H1 (cell line): ENCODE measurements around the gene SCUBE2. TPM values are rescaled to one million over a fixed set of nuclear protein-coding genes. Genes with fewer than 3 reads are reported as not detected.

Experiments used
- CTCF ChIA-PET: fragments of 300-600 bp; sonication (Branson Sonifier 250); formaldehyde crosslinking; loops from one replicate; lab custom pipeline; 2021; ENCODE audit not compliant: partially characterized antibody; lab: Charles Lee
- POLR2A ChIA-PET: fragments of 300-600 bp; sonication (Branson Sonifier 250); formaldehyde crosslinking; loops from one replicate; lab custom pipeline; 2021; ENCODE audit warnings: inconsistent platforms; ENCODE audit not compliant: partially characterized antibody; lab: Charles Lee
- DNase-seq, 2 experiments: peaks; one replicate each; pipeline versions ENCODE4 v3.0.0 to v3.0.0-alpha.2; 2010 to 2022; ENCODE audit warnings: low spot score in 2 of 2, low read depth in 1 of 2, mixed read lengths in 1 of 2
- FAIRE-seq: peaks from 2 replicates; lab custom pipeline; 2011; peaks lifted over from hg19 to GRCh38; lab: Jason Lieb, UNC
- H2AFZ ChIP-seq: 2 replicates; pipeline ENCODE4 v1.8.1; 2012; ENCODE audit warnings: low read length, inconsistent platforms
- H2AK5ac ChIP-seq: 2 replicates; pipeline ENCODE4 v1.6.1; 2013; ENCODE audit warnings: low read depth, low read length
- H2BK120ac ChIP-seq: replicated peaks from 2 replicates; pipeline ENCODE3; 2013; ENCODE audit warnings: low read depth, low read length, inconsistent platforms
- H2BK12ac ChIP-seq: 2 replicates; pipeline ENCODE4 v1.6.1; 2013; ENCODE audit warnings: low read depth, low read length
- H2BK15ac ChIP-seq: 2 replicates; pipeline ENCODE4 v1.6.1; 2013; ENCODE audit warnings: low read length
- H2BK20ac ChIP-seq: 2 replicates; pipeline ENCODE4 v1.6.1; 2013; ENCODE audit warnings: low read length
- H2BK5ac ChIP-seq: 2 replicates; pipeline ENCODE4 v1.6.1; 2013; ENCODE audit warnings: low read depth, low read length
- H3K14ac ChIP-seq: 2 replicates; pipeline ENCODE4 v1.6.1; 2013; ENCODE audit warnings: inconsistent platforms; ENCODE audit not compliant: insufficient read length
- H3K18ac ChIP-seq: 2 replicates; pipeline ENCODE4 v1.6.1; 2013; ENCODE audit warnings: low read length; ENCODE audit errors: extremely low read depth
- H3K23ac ChIP-seq: 2 replicates; pipeline ENCODE4 v1.6.1; 2013; ENCODE audit warnings: inconsistent platforms; ENCODE audit not compliant: insufficient read length
- H3K23me2 ChIP-seq: 2 replicates; pipeline ENCODE4 v1.6.1; 2013; ENCODE audit warnings: low read depth, low read length
- H3K27ac ChIP-seq: 2 replicates; pipeline ENCODE4 v1.6.1; 2011; ENCODE audit warnings: low read depth, low read length, inconsistent platforms
- H3K27me3 ChIP-seq, 4 experiments: replicated peaks in 1 of 4; 1 replicate in 1 of 4; 2 replicates in 3 of 4; pipeline versions ENCODE4 v1.6.1 to v1.8.1; 2011 to 2013; ENCODE audit warnings: low read length in 3 of 4, mild to moderate bottlenecking in 3 of 4, inconsistent platforms in 2 of 4, mixed read lengths in 2 of 4, moderate library complexity in 1 of 4; ENCODE audit not compliant: control insufficient read depth in 3 of 4, insufficient read depth in 3 of 4; ENCODE audit errors: extremely low read depth in 1 of 4
- H3K36me3 ChIP-seq, 4 experiments: 2 replicates each; pipeline versions ENCODE4 v1.6.1 to v1.8.1; 2011 to 2013; ENCODE audit warnings: mild to moderate bottlenecking in 4 of 4, low read length in 3 of 4, moderate library complexity in 2 of 4, control low read depth in 1 of 4, inconsistent platforms in 1 of 4; ENCODE audit not compliant: insufficient read depth in 4 of 4, control insufficient read depth in 2 of 4
- H3K4ac ChIP-seq: replicated peaks from 2 replicates; pipeline ENCODE3; 2013; ENCODE audit warnings: low read length, low read depth, mixed read lengths, inconsistent platforms; ENCODE audit not compliant: insufficient read length
- H3K4me1 ChIP-seq, 4 experiments: replicated peaks in 1 of 4; 1 replicate in 1 of 4; 2 replicates in 3 of 4; pipeline versions ENCODE4 v1.6.1 to v1.8.1; 2011 to 2013; ENCODE audit warnings: low read length in 3 of 4, inconsistent platforms in 2 of 4, mixed read lengths in 1 of 4; ENCODE audit not compliant: insufficient read depth in 4 of 4, control insufficient read depth in 3 of 4
- H3K4me2 ChIP-seq, 2 experiments: 2 replicates each; pipeline versions ENCODE4 v1.6.1 to v1.8.1; 2011 to 2013; ENCODE audit warnings: low read depth in 2 of 2, low read length in 2 of 2, control low read depth in 1 of 2, inconsistent platforms in 1 of 2, mild to moderate bottlenecking in 1 of 2; ENCODE audit not compliant: insufficient read depth in 1 of 2
- H3K4me3 ChIP-seq, 4 experiments: fragments of 200-600, 300-600 bp in 1 of 4; sonication (generic), shearing (Covaris generic), sonication (Bioruptor Twin) in 1 of 4; 2 replicates each; pipeline versions ENCODE4 v1.5.1 to v1.8.1; 2011 to 2016; ENCODE audit warnings: low read length in 4 of 4, low read depth in 3 of 4, control low read depth in 2 of 4, inconsistent platforms in 2 of 4, mild to moderate bottlenecking in 2 of 4, mixed read lengths in 1 of 4, moderate library complexity in 1 of 4; ENCODE audit not compliant: insufficient read depth in 2 of 4; ENCODE audit errors: extremely low read depth in 1 of 4
- H3K56ac ChIP-seq: replicated peaks from 2 replicates; pipeline ENCODE3; 2013; ENCODE audit warnings: low read depth, mild to moderate bottlenecking, mixed read lengths, low read length, inconsistent platforms; ENCODE audit not compliant: insufficient read length
- H3K79me1 ChIP-seq: 2 replicates; pipeline ENCODE4 v1.6.1; 2013; ENCODE audit warnings: low read depth, low read length, control low read depth
- H3K79me2 ChIP-seq, 2 experiments: 2 replicates each; pipeline versions ENCODE4 v1.6.1 to v1.8.1; 2012 to 2013; ENCODE audit warnings: low read length in 2 of 2, mild to moderate bottlenecking in 2 of 2, inconsistent platforms in 1 of 2; ENCODE audit not compliant: insufficient read depth in 2 of 2, control insufficient read depth in 1 of 2
- H3K9ac ChIP-seq, 4 experiments: replicated peaks in 1 of 4; 1 replicate in 1 of 4; 2 replicates in 3 of 4; pipeline versions ENCODE4 v1.6.1 to v1.8.1; 2011 to 2013; ENCODE audit warnings: low read depth in 3 of 4, low read length in 3 of 4, control low read depth in 2 of 4, mild to moderate bottlenecking in 2 of 4, moderate library complexity in 2 of 4, inconsistent platforms in 1 of 4; ENCODE audit errors: extremely low read depth in 1 of 4
- H3K9me3 ChIP-seq, 2 experiments: 2 replicates each; pipeline versions ENCODE4 v1.6.1 to v1.8.1; 2012 to 2013; ENCODE audit warnings: mild to moderate bottlenecking in 2 of 2, moderate library complexity in 2 of 2, control low read depth in 1 of 2, inconsistent platforms in 1 of 2, low read depth in 1 of 2, low read length in 1 of 2, mixed read lengths in 1 of 2; ENCODE audit not compliant: insufficient read depth in 2 of 2
- H4K20me1 ChIP-seq, 2 experiments: replicated peaks in 1 of 2; 2 replicates each; pipeline versions ENCODE3 to v1.8.1; 2011 to 2013; ENCODE audit warnings: inconsistent platforms in 2 of 2, low read length in 2 of 2, mild to moderate bottlenecking in 1 of 2; ENCODE audit not compliant: insufficient read depth in 2 of 2, control insufficient read depth in 1 of 2
- H4K5ac ChIP-seq: 2 replicates; pipeline ENCODE4 v1.6.1; 2013; ENCODE audit warnings: low read length, low read depth, mixed read lengths, inconsistent platforms; ENCODE audit not compliant: insufficient read length
- H4K8ac ChIP-seq: 2 replicates; pipeline ENCODE4 v1.8.0; 2013; ENCODE audit warnings: mild to moderate bottlenecking, moderate library complexity, low read length, inconsistent platforms; ENCODE audit not compliant: insufficient read depth; ENCODE audit errors: extremely low read depth
- H4K91ac ChIP-seq: replicated peaks from 2 replicates; pipeline ENCODE3; 2013; ENCODE audit warnings: low read length, mixed read lengths, inconsistent platforms; ENCODE audit not compliant: insufficient read length
- BACH1 ChIP-seq: IDR thresholded peaks from 2 replicates; pipeline ENCODE4 v1.6.1; 2012; ENCODE audit warnings: low read length, improper control_type of control experiment
- NANOG ChIP-seq: IDR thresholded peaks from 2 replicates; pipeline ENCODE4 v1.6.1; 2011; ENCODE audit warnings: low read length, low read depth, mild to moderate bottlenecking, inconsistent platforms; ENCODE audit not compliant: insufficient read depth, poor library complexity, severe bottlenecking
- WGBS, 2 experiments: shearing (Covaris generic) in 1 of 2; methylation state at CpG; one replicate each; pipeline versions ENCODE4 v1.1.6 to v1.1.7; 2013 to 2015; ENCODE audit warnings: low lambda C conversion rate in 2 of 2, mixed read lengths in 2 of 2, inconsistent platforms in 1 of 2, low coverage in 1 of 2, missing lambda C conversion rate in 1 of 2; ENCODE audit not compliant: insufficient replicate concordance in 2 of 2, insufficient coverage in 1 of 2, insufficient read length in 1 of 2; ENCODE audit errors: extremely low coverage in 1 of 2, missing lambda C conversion rate in 1 of 2; 5-methylcytosine and 5-hydroxymethylcytosine counted together
- polyA plus RNA-seq, 7 experiments: library from polyadenylated mRNA; depleted of rRNA in 3 of 7; stranded (reverse) in 5 of 7; unstranded in 2 of 7; fragments of >200 nt in 5 of 7; fragments of 200-250 nt in 2 of 7; gene quantifications; 1 replicate in 5 of 7; 2 replicates in 1 of 7; 4 replicates in 1 of 7; pipeline versions ENCODE4 v1.2.1 to v1.2.3, GENCODE V29; 2011 to 2013; ENCODE audit warnings: missing spikeins in 2 of 7, mixed read lengths in 2 of 7
- total RNA-seq: library from RNA; stranded (reverse); fragmentation: NEBNext Ultra II Directional; extraction: Animal tissue kit (Norgen Biotek cat#: 25700); gene quantifications from 2 replicates; pipeline ENCODE4 v1.2.1, GENCODE V29; 2021
- TF ChIP-seq, protein P1 (sequence below): IDR thresholded peaks from 2 replicates; pipeline ENCODE4 v1.6.1; 2012; ENCODE audit warnings: inconsistent platforms
- TF ChIP-seq, protein P2 (sequence below), 3 experiments: IDR thresholded peaks; 1 replicate in 2 of 3; 2 replicates in 1 of 3; pipeline versions ENCODE4 v1.5.1 to v1.6.1; 2011; ENCODE audit warnings: low read length in 3 of 3, mild to moderate bottlenecking in 3 of 3, inconsistent platforms in 2 of 3, low read depth in 1 of 3, moderate library complexity in 1 of 3; ENCODE audit not compliant: insufficient read depth in 1 of 3; ENCODE audit errors: control extremely low read depth in 1 of 3

Gene SCUBE2
- total and polyA plus RNA-seq, 2 of the 8 experiments (the other 6 are each of a cell fraction or from before 2014, with no cell fraction given), result 0.29 to 1.2 TPM

DNA sequence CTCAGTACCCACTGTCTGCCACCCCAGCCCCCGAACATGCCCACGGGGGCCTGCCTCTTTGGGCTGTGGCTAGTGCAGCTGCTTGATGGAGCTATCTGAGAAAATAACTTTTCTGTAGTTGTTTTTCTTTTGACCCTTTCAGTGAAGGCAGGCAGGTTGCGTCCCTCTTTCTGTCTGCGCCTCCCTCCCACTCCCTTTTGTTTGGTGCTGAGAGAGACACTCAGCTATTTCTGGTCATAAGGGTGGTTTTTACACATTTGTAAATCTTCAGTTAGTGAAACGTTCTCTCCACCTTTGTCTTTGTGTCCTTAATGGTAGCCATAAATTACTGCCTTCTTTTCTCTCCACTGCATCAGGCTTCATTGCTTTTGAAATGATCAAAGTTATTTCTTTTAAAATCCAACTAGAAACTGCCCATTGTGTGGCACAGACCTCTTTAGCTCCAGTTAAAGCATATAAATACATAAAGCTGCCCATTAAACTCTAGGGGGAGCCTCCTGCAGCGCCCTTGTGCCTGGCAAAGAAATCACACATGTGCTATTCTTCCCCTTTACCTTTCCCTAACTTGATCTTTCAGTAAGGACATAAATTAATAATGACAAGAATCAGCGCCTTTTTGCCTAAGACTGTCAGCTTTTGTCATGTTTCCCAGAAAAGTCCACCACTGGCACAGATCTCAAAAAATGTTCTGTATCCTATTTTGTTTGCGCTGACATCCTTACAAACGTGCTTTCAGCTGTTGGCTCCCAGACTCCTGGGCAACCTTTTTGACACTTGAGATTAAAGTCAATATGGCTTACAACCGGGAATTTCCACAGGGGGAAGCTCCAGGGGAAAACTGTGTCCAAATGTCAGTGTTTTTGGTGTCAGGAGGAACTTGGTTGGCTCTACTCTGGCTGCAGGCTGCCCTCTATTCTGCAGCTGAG, 1.7 kb upstream of the SCUBE2 start:
- H3K9me3 ChIP-seq, result no peaks in the 10 kb centered on the region
- no peak overlapping the region for H3K9ac ChIP-seq
- no peaks in the 10 kb centered on the region for H3K79me2 ChIP-seq
- no peak overlapping the region for H3K56ac ChIP-seq
- no peak overlapping the region for H2BK120ac ChIP-seq
- no peak overlapping the region; the same call in 1 of the 2 replicates for H4K8ac ChIP-seq
- no peak overlapping the region for H2AFZ ChIP-seq
- TF ChIP-seq NANOG, result no peak
- no peak for TF ChIP-seq BACH1
- TF ChIP-seq, protein P1, sequence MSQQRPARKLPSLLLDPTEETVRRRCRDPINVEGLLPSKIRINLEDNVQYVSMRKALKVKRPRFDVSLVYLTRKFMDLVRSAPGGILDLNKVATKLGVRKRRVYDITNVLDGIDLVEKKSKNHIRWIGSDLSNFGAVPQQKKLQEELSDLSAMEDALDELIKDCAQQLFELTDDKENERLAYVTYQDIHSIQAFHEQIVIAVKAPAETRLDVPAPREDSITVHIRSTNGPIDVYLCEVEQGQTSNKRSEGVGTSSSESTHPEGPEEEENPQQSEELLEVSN, result no peak
- TF ChIP-seq, protein P2, sequence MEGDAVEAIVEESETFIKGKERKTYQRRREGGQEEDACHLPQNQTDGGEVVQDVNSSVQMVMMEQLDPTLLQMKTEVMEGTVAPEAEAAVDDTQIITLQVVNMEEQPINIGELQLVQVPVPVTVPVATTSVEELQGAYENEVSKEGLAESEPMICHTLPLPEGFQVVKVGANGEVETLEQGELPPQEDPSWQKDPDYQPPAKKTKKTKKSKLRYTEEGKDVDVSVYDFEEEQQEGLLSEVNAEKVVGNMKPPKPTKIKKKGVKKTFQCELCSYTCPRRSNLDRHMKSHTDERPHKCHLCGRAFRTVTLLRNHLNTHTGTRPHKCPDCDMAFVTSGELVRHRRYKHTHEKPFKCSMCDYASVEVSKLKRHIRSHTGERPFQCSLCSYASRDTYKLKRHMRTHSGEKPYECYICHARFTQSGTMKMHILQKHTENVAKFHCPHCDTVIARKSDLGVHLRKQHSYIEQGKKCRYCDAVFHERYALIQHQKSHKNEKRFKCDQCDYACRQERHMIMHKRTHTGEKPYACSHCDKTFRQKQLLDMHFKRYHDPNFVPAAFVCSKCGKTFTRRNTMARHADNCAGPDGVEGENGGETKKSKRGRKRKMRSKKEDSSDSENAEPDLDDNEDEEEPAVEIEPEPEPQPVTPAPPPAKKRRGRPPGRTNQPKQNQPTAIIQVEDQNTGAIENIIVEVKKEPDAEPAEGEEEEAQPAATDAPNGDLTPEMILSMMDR (IDR thresholded peaks at IDR 0.05; ENCODE audit: control extremely low read depth in 1 of 3, insufficient read depth in 1 of 3, low read depth in 1 of 3, low read length in 3 of 3), result peak in 2 of 3 experiments; percentile 8 to 10; a peak in 1 of 4 replicates
- H3K27me3 ChIP-seq, result peaks cover 11 to 36% (median 30%) of the 10 kb centered on the region in 4 experiments
- no peak overlapping the region for H2BK15ac ChIP-seq
- no peak overlapping the region for H3K4me2 ChIP-seq
- H3K14ac ChIP-seq, result no peak overlapping the region
- no peaks in the 10 kb centered on the region for H3K79me1 ChIP-seq
- CTCF ChIA-PET, result interaction anchor here (0.5 to 12.2 kb wide), 17 partner anchors 10 to 462 kb away, joined by 3 to 177 read pairs (median 6); no protein-coding TSS in a partner anchor
- no peak for DNase-seq
- peaks cover 1 to 4% (median 3%) of the 10 kb centered on the region in 4 experiments; a peak in 5 of 7 replicates for H3K4me1 ChIP-seq
- H2AK5ac ChIP-seq, result no peak overlapping the region
- POLR2A ChIA-PET, result no interaction called here
- H3K4ac ChIP-seq, result no peak overlapping the region
- peaks cover 7% of the 10 kb centered on the region; the same call in 1 of the 2 replicates for H3K23me2 ChIP-seq
- H3K27ac ChIP-seq, result no peak overlapping the region
- H4K20me1 ChIP-seq, result no peaks in the 10 kb centered on the region
- no peak overlapping the region for H3K18ac ChIP-seq
- H2BK5ac ChIP-seq, result no peak overlapping the region
- H2BK12ac ChIP-seq, result no peak overlapping the region
- no peak overlapping the region for H4K91ac ChIP-seq
- H3K36me3 ChIP-seq, result no peaks in the 10 kb centered on the region
- H2BK20ac ChIP-seq, result no peak overlapping the region
- no peak overlapping the region for H3K23ac ChIP-seq
- no peak overlapping the region for H3K4me3 ChIP-seq
- FAIRE-seq, result no peak
- H4K5ac ChIP-seq, result no peak overlapping the region
- 78% methylated on average over 10 of the region's 10 CpGs; no CpG with 5 or more reads in 1 of the 2 experiments for WGBS, 2 experiments
